BJ (cell line): Measurements from ENCODE around the gene ZNF521. TPM values are rescaled to one million over a fixed set of nuclear protein-coding genes. Genes with fewer than 3 reads are reported as not detected.
A peak's percentile ranks its signal among the peaks of the same experiment; 100 is the strongest.

ENCODE experiments used
- CTCF ChIA-PET: fragments of 350-600 bp; formaldehyde crosslinking; extraction: SDS; loops from one replicate; lab custom pipeline; 2021; ENCODE audit warnings: antibody characterized with exemption, inconsistent platforms; lab: Yijun Ruan, JAX
- POLR2A ChIA-PET: fragments of 300-600 bp; sonication (Branson Sonifier 250); formaldehyde crosslinking; extraction: SDS; loops from one replicate; lab custom pipeline; 2021; ENCODE audit warnings: antibody characterized with exemption; lab: Charles Lee
- DNase-seq: peaks from one replicate; pipeline ENCODE4 v3.0.0-alpha.2; 2011; ENCODE audit warnings: low read depth
- H3K27me3 ChIP-seq: 2 replicates; pipeline ENCODE4 v1.6.0; 2011; ENCODE audit warnings: low read length; ENCODE audit not compliant: control insufficient read depth, insufficient read depth
- H3K36me3 ChIP-seq: 2 replicates; pipeline ENCODE4 v1.5.1; 2011; ENCODE audit warnings: low read length; ENCODE audit not compliant: control insufficient read depth, insufficient read depth
- H3K4me3 ChIP-seq: 2 replicates; pipeline ENCODE4 v1.5.1; 2011; ENCODE audit warnings: low read depth, mild to moderate bottlenecking, control low read depth, low read length
- polyA plus RNA-seq: library from polyadenylated mRNA; depleted of rRNA; stranded (reverse); fragments of >200 nt; gene quantifications from 2 replicates; pipeline ENCODE4 v1.2.3, GENCODE V29; 2011
- TF ChIP-seq, protein P1 (sequence below): IDR thresholded peaks from 2 replicates; pipeline ENCODE4 v1.5.1; 2011; ENCODE audit warnings: low read depth, mild to moderate bottlenecking, control low read depth, inconsistent platforms, low read length, moderate library complexity; ENCODE audit not compliant: insufficient read depth

The ZNF521 gene
- polyA plus RNA-seq, 1 experiment = 29.3 TPM

DNA sequence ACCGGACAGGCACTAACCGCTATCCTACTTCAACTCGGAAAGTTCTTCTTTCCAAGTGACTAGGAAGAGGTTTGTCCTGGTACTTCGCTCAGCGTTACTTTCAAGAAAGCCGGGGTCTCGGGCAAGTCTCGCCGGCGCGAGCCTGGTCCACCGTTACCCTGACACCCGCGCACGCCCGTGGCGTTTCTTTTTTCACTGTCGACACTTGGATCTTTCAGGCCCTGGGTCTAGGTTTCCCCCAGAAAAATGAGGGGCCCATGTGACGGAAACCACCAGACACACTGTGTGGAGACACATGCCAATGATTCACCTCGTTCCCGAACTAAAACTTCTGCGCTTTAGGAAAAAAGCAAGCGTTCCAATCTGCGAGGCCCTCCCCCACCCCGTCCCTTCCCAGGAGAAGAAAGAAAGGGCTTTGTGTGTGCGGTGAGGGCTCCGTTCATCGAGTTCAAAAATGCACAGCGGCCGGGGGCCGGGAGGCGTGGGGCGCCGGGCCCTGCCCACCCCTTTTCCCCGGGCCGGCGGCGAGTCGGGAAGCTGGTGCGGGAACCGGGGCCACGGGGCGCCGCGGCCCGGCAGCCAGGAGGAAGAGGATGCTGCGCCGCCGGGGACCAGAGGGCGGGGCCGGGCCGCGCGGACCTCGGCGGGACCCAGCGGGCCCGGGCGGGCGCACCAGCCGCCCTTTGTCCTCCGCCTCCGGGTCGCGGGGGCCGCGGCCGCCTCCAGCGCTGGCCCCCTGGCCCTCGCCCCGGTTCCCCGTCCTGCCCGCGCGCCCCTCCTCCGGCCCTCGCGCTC lies 2.6 kb downstream of the ZNF521 start:
- POLR2A ChIA-PET = interaction anchor here (0.6 kb wide), 1 partner anchor 105 kb away, joined by 8 read pairs; no protein-coding TSS in a partner anchor

GRCh38 chr18:25348386-25349130 lies 3.4 kb downstream of the ZNF521 start:
- H3K36me3 ChIP-seq = no peaks in the 10 kb centered on the region; the same call in 1 of the 2 replicates
- TF ChIP-seq, protein P1, sequence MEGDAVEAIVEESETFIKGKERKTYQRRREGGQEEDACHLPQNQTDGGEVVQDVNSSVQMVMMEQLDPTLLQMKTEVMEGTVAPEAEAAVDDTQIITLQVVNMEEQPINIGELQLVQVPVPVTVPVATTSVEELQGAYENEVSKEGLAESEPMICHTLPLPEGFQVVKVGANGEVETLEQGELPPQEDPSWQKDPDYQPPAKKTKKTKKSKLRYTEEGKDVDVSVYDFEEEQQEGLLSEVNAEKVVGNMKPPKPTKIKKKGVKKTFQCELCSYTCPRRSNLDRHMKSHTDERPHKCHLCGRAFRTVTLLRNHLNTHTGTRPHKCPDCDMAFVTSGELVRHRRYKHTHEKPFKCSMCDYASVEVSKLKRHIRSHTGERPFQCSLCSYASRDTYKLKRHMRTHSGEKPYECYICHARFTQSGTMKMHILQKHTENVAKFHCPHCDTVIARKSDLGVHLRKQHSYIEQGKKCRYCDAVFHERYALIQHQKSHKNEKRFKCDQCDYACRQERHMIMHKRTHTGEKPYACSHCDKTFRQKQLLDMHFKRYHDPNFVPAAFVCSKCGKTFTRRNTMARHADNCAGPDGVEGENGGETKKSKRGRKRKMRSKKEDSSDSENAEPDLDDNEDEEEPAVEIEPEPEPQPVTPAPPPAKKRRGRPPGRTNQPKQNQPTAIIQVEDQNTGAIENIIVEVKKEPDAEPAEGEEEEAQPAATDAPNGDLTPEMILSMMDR = no peak
- H3K4me3 ChIP-seq = peak overlapping the region; percentile 87
- H3K27me3 ChIP-seq = no peaks in the 10 kb centered on the region
- POLR2A ChIA-PET = interaction anchor here (0.6 kb wide), 1 partner anchor 106 kb away, joined by 8 read pairs; no protein-coding TSS in a partner anchor
- CTCF ChIA-PET = interaction anchor here (0.8 to 1.7 kb wide), 2 partner anchors 66 to 552 kb away, joined by 3 to 4 read pairs; no protein-coding TSS in a partner anchor
- no peak for DNase-seq

More for the DNA sequence above, 2.6 kb downstream of the ZNF521 start:
- H3K36me3 ChIP-seq = no peaks in the 10 kb centered on the region; the same call in 1 of the 2 replicates
- CTCF ChIA-PET = interaction anchor here (0.6 to 1.7 kb wide), 4 partner anchors 24 to 552 kb away, joined by 3 to 4 read pairs (median 3); no protein-coding TSS in a partner anchor
- peak overlapping the region; percentile 87 for H3K4me3 ChIP-seq
- DNase-seq = no peak
- TF ChIP-seq, protein P1 = no peak
- H3K27me3 ChIP-seq = 0 out of 2 replicates have a peak, but pooled peaks cover under 1% of the 10 kb centered on the region

- POLR2A ChIA-PET = no interaction called here
- H3K4me3 ChIP-seq = no peak overlapping the region
- CTCF ChIA-PET = interaction anchor here (1.0 kb wide), 1 partner anchor 32 kb away, joined by 3 read pairs; no protein-coding TSS in a partner anchor
- H3K27me3 ChIP-seq = no peaks in the 10 kb centered on the region
- TF ChIP-seq, protein P1 = no peak
- no peak for DNase-seq
- H3K36me3 ChIP-seq = no peaks in the 10 kb centered on the region; the same call in 1 of the 2 replicates
Measured at GRCh38 chr18:25346561-25346960, 5.4 kb downstream of the ZNF521 start.

- Histone ChIP-seq H3K27me3 (no peaks in the 10 kb centered on the region), H3K36me3 (no peaks in the 10 kb centered on the region; the same call in 1 of the 2 replicates), H3K4me3 (no peak overlapping the region)
- TF ChIP-seq, protein P1 = no peak
- DNase-seq = no peak
- POLR2A ChIA-PET = no interaction called here
- CTCF ChIA-PET = interaction anchor here (0.6 to 1.4 kb wide), 2 partner anchors 11 to 158 kb away, joined by 3 read pairs; no protein-coding TSS in a partner anchor
Measured at GRCh38 chr18:25345081-25345866, 6.7 kb downstream of the ZNF521 start.
